Eye (tissue), 1 donor: ENCODE data around the gene PLCD1.
A peak's percentile ranks its signal among the peaks of the same experiment; 100 is the strongest.
"Not testable (repeated sequence)": the region's sequence is repeated elsewhere in the genome, so short reads cannot be mapped to it uniquely, and the experiment has no call there.

Experiments used
- DNase-seq: peaks from one replicate; pipeline ENCODE4 v3.0.0-alpha.2; 2015

Gene PLCD1

GRCh38 chr3:37997791-37998370 lies 31.6 kb downstream of the PLCD1 start:
- no peak for DNase-seq

GRCh38 chr3:37997342-37997741 lies 32.1 kb downstream of the PLCD1 start:
- no peak for DNase-seq

- peak; percentile 92 for DNase-seq
Observed at GRCh38 chr3:37996785-37997301, 32.6 kb downstream of the PLCD1 start.

GRCh38 chr3:37995652-37996641 lies 33.5 kb downstream of the PLCD1 start:
- DNase-seq, result no peak

- DNase-seq, result peak; percentile 18
Observed at GRCh38 chr3:37994639-37994972, 34.8 kb downstream of the PLCD1 start.

- peak; percentile 78 for DNase-seq
Observed at GRCh38 chr3:37993820-37994638, 35.4 kb downstream of the PLCD1 start.

GRCh38 chr3:37993460-37993819 lies 36.0 kb downstream of the PLCD1 start:
- DNase-seq, result no peak

- no peak for DNase-seq
Observed at GRCh38 chr3:37993067-37993455, 36.4 kb downstream of the PLCD1 start.

GRCh38 chr3:37992271-37993066 lies 37.0 kb downstream of the PLCD1 start:
- no peak for DNase-seq

GRCh38 chr3:37991823-37992222 lies 37.6 kb downstream of the PLCD1 start:
- no peak for DNase-seq

GRCh38 chr3:37991109-37991508 lies 38.3 kb downstream of the PLCD1 start:
- no peak for DNase-seq

- no peak for DNase-seq
Observed at GRCh38 chr3:37990527-37990926, 38.9 kb downstream of the PLCD1 start, which contains the start of gene VILL. VILL (plus strand) TSS chr3:37990786; CDS start chr3:37993673, 2,887 bp downstream.

- no peak for DNase-seq
Observed at GRCh38 chr3:37989821-37990480, 39.5 kb downstream of the PLCD1 start.

GRCh38 chr3:37988931-37989525 lies 40.4 kb downstream of the PLCD1 start:
- DNase-seq, result no peak

- not testable (repeated sequence) for DNase-seq
Observed at GRCh38 chr3:37988376-37988775, 41.1 kb downstream of the PLCD1 start.

GRCh38 chr3:37987751-37988179 lies 41.7 kb downstream of the PLCD1 start:
- no peak for DNase-seq

- DNase-seq, result no peak
Observed at GRCh38 chr3:37987315-37987697, 42.1 kb downstream of the PLCD1 start.

GRCh38 chr3:37986479-37987314 lies 42.7 kb downstream of the PLCD1 start:
- no peak for DNase-seq

GRCh38 chr3:37985637-37986320 lies 43.7 kb downstream of the PLCD1 start:
- DNase-seq, result no peak

GRCh38 chr3:37984596-37984995 lies 44.8 kb downstream of the PLCD1 start:
- DNase-seq, result no peak
